Astrocyte of the cerebellum (primary cell): Measurements from ENCODE around the gene BRF1.

Experiments
- DNase-seq: peaks from one replicate; pipeline ENCODE4 v3.0.0-alpha.2; 2011; ENCODE audit warnings: low read depth
- H3K4me3 ChIP-seq: 2 replicates; pipeline ENCODE4 v1.5.1; 2011; ENCODE audit warnings: mild to moderate bottlenecking, low read depth, low read length, moderate library complexity
- CTCF ChIP-seq: IDR thresholded peaks from 2 replicates; pipeline ENCODE4 v1.5.1; 2012; ENCODE audit warnings: low read length, low read depth, moderate library complexity, mild to moderate bottlenecking; ENCODE audit errors: missing control alignments
- in situ Hi-C: cut with HindIII; loops from 2 replicates; pipeline ENCODE4 v1.10.0; 2017; ENCODE audit warnings: low sequenced_read_pairs

BRF1 gene

DNA sequence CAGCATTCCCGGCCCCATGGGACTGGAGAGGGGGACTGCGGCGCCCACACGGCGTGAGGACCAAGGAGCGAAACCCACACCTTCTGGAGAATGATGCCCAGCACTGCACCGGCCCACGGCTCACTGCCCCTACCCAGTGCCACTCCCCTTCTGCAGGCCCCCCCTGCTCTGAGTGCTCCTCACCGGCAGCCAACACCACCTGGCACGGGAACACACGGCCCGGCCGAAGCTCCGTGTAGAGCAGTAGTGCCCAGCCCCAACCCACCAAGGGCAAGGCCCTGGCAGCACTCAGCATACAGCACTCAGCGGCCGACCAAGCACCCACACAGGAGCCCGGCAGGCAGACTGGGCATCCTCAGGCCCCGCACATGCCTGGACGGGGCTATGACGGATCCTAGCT is 39.0 kb downstream of the BRF1 start:
- H3K4me3 ChIP-seq, result no peak overlapping the region
- TF ChIP-seq CTCF, result no peak
- DNase-seq, result no peak
- in situ Hi-C loops, result no loop called here

DNA sequence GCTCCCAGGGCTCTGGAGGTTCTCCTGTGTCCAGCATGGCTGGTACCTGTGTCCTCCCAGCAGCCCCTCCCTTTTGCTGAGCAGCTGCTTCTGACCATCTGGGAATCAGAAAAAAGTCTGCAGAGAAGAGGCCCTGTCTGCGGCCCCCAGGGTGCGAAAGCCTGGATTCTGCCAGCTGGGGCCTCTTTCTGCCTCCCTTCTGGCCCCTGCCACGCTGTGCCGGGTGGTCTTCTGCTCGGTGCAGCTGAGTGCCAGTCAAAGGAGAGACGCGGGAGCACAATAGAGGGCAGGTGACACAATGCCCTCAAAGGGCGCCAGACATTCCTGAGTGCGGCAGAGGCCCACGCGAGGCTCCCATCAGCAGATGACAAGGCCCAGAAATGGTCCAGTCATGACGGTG is 39.8 kb downstream of the BRF1 start:
- TF ChIP-seq CTCF, result no peak
- no peak overlapping the region for H3K4me3 ChIP-seq
- in situ Hi-C loops, result no loop called here
- no peak for DNase-seq

DNA sequence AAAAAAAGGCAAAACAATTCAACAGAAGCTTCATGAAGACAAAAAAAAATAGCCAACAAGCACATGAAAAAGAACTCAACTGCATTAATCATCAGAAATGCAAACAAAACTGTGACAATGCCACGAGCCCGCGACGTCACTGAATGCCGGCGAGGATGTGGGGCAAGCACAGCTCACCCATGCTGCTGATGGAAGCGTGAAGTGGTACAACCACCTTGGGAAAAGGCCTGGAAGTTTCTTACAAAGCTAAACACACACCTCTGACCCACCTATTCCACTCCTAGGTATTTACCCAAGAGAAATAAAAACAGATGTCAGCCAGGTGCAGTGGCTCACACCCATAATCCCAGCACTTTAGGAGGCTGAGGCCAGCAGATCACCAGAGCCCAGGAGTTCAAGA is 42.0 kb downstream of the BRF1 start:
- H3K4me3 ChIP-seq, result no peak overlapping the region
- no peak for DNase-seq
- in situ Hi-C loops, result no loop called here
- TF ChIP-seq CTCF, result no peak

DNA sequence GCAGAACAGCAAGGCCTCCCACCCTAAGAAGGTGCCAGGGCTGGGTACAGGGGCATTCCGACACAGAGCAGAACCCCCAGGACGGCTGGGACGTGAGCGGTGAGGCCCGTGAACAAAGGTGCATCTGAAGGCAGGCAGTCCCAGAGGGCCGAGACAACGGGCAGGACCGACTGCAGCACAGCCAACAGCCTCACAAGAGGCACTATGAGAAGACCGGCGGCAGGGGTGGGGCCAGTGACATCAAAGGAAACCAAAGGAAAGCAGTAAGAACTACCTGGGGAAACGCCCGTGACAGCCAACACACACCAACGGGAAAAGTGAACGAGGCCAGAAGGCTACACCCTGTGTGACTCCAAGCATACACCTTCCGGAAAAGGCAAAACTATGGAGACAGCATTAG is 43.3 kb downstream of the BRF1 start:
- H3K4me3 ChIP-seq, result no peak overlapping the region
- no peak for TF ChIP-seq CTCF
- no peak for DNase-seq
- in situ Hi-C loops, result no loop called here

- TF ChIP-seq CTCF, result no peak
- H3K4me3 ChIP-seq, result no peak overlapping the region
- in situ Hi-C loops, result no loop called here
- no peak for DNase-seq
Measured at GRCh38 chr14:105256292-105256960, 44.4 kb downstream of the BRF1 start.

- H3K4me3 ChIP-seq, result no peak overlapping the region
- in situ Hi-C loops, result no loop called here
- DNase-seq, result no peak
- TF ChIP-seq CTCF, result no peak
Measured at GRCh38 chr14:105255021-105255507, 45.7 kb downstream of the BRF1 start.
